Naive thymus-derived CD8-positive, alpha-beta T cell (primary cell): ENCODE results near the gene SNRPA1. TPM values are rescaled to one million over a fixed set of nuclear protein-coding genes. Genes with fewer than 3 reads are reported as not detected.
A peak's percentile ranks its signal among the peaks of the same experiment; 100 is the strongest.

Experiments used
- ATAC-seq, 2 donors: fragments of 150-1000 bp; cut with Tn5 transposase in 1 of 2; sonication (Bioruptor Pico), chemical (Tn5 transposase) in 1 of 2; 1 replicate in 1 of 2; 2 replicates in 1 of 2; pipeline ENCODE4 v1.10.0; 2021; ENCODE audit warnings: mild to moderate bottlenecking in 2 of 2, moderate library complexity in 2 of 2
- POLR2A ChIA-PET: fragments of 350-600 bp; sonication (Branson Sonifier 250); formaldehyde crosslinking; loops from one replicate; lab custom pipeline; 2021; ENCODE audit warnings: antibody characterized with exemption; lab: Charles Lee
- DNase-seq, 10 donors: peaks; one replicate each; pipeline versions ENCODE4 v3.0.0 to v3.0.0-alpha.2; 2020 to 2022
- H3K27ac Mint-ChIP-seq, 10 donors: one replicate each; pipeline ENCODE4 v1.8.0; 2020 to 2022; ENCODE audit warnings: mild to moderate bottlenecking in 10 of 10, mixed read lengths in 10 of 10, moderate library complexity in 4 of 10, inconsistent platforms in 1 of 10
- H3K27me3 Mint-ChIP-seq, 5 donors: one replicate each; pipeline ENCODE4 v1.8.0; 2021 to 2022; ENCODE audit warnings: mixed read lengths in 5 of 5
- H3K36me3 Mint-ChIP-seq, 3 donors: one replicate each; pipeline ENCODE4 v1.8.0; 2020 to 2022; ENCODE audit warnings: mixed read lengths in 3 of 3, mild to moderate bottlenecking in 2 of 3, inconsistent platforms in 1 of 3
- H3K4me1 Mint-ChIP-seq, 4 donors: one replicate each; pipeline ENCODE4 v1.8.0; 2021 to 2022; ENCODE audit warnings: mixed read lengths in 4 of 4
- H3K4me3 Mint-ChIP-seq, 10 donors: one replicate each; pipeline ENCODE4 v1.8.0; 2020 to 2022; ENCODE audit warnings: mild to moderate bottlenecking in 10 of 10, mixed read lengths in 10 of 10, moderate library complexity in 6 of 10, inconsistent platforms in 1 of 10
- H3K9me3 Mint-ChIP-seq, 9 donors: one replicate each; pipeline ENCODE4 v1.8.0; 2020 to 2022; ENCODE audit warnings: mixed read lengths in 9 of 9, mild to moderate bottlenecking in 3 of 9, inconsistent platforms in 1 of 9, moderate library complexity in 1 of 9
- polyA plus RNA-seq, 3 donors: library from polyadenylated mRNA; unstranded; fragments of 300-500 nt; fragmentation: Illumina TruSeq; gene quantifications; one replicate each; pipeline ENCODE4 v1.2.3, GENCODE V29; 2021
- total RNA-seq, 8 experiments: library from RNA in 2 of 8; stranded (reverse) in 2 of 8; gene quantifications; one replicate each; pipeline ENCODE4 v1.2.3 and lab custom pipeline; 2021 to 2026

SNRPA1 gene
- total and polyA plus RNA-seq, 5 experiments from 2014 or later = 52.5 to 136 (median 68.1) TPM

DNA sequence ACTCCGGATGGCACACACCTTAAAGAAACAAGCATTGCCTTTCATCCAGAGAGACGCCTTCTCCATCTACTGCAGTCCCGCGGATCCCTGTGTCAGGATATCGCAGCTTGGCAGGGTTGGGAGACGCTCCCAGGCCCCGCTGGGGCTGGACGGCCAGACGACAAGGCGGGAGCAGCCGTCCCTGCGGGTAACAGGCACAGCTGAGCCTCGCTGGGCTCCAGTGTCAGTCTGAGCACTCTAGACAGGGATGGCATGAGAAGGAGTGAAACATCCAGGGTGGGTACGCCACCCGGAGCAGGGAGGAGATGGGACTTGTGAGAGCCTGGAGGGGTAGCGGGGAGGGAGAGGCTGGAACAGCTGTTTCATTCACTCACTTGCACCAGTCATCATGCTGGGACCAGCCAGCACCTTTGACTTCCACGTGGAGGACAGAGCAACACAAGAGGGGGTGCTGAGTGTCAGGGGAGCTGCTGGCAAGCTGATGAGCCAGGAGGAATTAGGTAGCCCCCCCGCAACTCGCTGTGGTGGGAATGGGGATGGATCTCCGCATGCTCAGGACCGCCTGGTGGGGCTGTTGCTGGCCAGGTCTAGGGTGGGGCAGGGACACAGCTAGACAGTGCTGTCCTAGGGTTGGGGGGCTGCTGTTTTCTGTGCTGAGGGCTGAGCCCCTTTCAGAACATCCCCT lies 31.6 kb upstream of the SNRPA1 start:
- peaks cover 0 to 4% (median 0%) of the 10 kb centered on the region in 9 donors for H3K9me3 Mint-ChIP-seq
- DNase-seq = no peak
- H3K27me3 Mint-ChIP-seq = peaks cover 0 to 26% (median 14%) of the 10 kb centered on the region in 5 donors
- H3K4me3 Mint-ChIP-seq = no peak overlapping the region
- H3K27ac Mint-ChIP-seq = no peak overlapping the region
- H3K4me1 Mint-ChIP-seq = peaks cover 0 to 5% (median 2%) of the 10 kb centered on the region in 4 donors
- POLR2A ChIA-PET = no interaction called here
- ATAC-seq = no peak
- peaks cover 0 to 3% (median 0%) of the 10 kb centered on the region in 3 donors for H3K36me3 Mint-ChIP-seq

- POLR2A ChIA-PET = no interaction called here
- no peak for ATAC-seq
- Mint-ChIP-seq H3K4me3 (no peak overlapping the region), H3K27me3 (peaks cover 0 to 28% (median 14%) of the 10 kb centered on the region in 5 donors), H3K36me3 (peaks cover 0 to 3% (median 0%) of the 10 kb centered on the region in 3 donors), H3K27ac (no peak overlapping the region), H3K4me1 (peaks cover 4 to 6% (median 5%) of the 10 kb centered on the region in 4 donors), H3K9me3 (peaks cover 0 to 3% (median 0%) of the 10 kb centered on the region in 9 donors)
- DNase-seq = no peak
Measured at GRCh38 chr15:101326026-101326315, 30.9 kb upstream of the SNRPA1 start.

DNA sequence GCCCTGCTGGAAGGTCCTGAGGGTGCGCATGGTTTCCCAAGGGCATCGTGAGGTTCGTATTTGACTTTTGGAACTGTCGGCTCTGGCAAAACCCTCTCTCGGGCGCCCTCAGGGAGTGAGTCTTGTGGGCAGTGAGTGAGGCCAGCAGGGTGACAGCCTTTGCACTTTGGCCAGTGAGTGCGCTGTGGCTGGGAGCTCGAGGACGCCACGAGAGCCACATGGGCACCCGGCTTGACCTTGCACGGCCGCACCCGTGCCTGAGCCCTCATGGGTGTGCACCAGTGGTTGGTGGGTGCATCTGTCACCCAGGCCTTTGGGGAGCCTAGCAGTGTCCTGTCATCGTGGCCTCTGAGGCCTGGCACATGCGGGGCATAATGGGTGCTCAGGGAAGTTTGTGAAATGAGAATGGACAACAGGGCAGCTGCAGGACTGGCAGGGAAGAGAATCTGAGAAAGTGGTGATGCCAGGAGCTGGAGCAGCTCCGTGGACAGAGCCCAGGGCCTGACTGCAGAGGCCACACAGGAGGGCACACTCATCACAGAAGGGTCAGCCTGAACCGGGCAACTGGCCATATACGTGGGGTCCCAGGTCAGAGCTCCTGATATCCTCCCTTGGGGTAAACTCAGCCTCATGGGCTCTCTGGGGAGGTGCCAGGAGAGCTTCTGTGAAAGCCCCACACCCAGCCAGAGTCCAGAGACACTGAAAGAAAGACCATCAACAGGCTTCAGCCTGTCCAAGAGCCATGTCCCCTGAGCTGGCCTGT lies 30.4 kb upstream of the SNRPA1 start:
- no peak for ATAC-seq
- Mint-ChIP-seq H3K36me3 (peaks cover 0 to 3% (median 0%) of the 10 kb centered on the region in 3 donors), H3K27me3 (peaks cover 0 to 30% (median 14%) of the 10 kb centered on the region in 5 donors), H3K27ac (no peak overlapping the region), H3K4me3 (no peak overlapping the region), H3K9me3 (no peaks in the 10 kb centered on the region), H3K4me1 (peaks cover 8 to 10% (median 9%) of the 10 kb centered on the region in 4 donors)
- DNase-seq = no peak
- POLR2A ChIA-PET = no interaction called here

- Mint-ChIP-seq H3K9me3 (no peaks in the 10 kb centered on the region), H3K27me3 (peaks cover 0 to 26% (median 14%) of the 10 kb centered on the region in 5 donors), H3K27ac (peak overlapping the region in 1 of 10 donors; percentile 44), H3K4me1 (peaks cover 7 to 16% (median 14%) of the 10 kb centered on the region in 4 donors), H3K36me3 (peaks cover 0 to 3% (median 0%) of the 10 kb centered on the region in 3 donors), H3K4me3 (no peak overlapping the region)
- DNase-seq = no peak
- POLR2A ChIA-PET = no interaction called here
- no peak for ATAC-seq
Measured at GRCh38 chr15:101324524-101325177, 29.6 kb upstream of the SNRPA1 start.

DNA sequence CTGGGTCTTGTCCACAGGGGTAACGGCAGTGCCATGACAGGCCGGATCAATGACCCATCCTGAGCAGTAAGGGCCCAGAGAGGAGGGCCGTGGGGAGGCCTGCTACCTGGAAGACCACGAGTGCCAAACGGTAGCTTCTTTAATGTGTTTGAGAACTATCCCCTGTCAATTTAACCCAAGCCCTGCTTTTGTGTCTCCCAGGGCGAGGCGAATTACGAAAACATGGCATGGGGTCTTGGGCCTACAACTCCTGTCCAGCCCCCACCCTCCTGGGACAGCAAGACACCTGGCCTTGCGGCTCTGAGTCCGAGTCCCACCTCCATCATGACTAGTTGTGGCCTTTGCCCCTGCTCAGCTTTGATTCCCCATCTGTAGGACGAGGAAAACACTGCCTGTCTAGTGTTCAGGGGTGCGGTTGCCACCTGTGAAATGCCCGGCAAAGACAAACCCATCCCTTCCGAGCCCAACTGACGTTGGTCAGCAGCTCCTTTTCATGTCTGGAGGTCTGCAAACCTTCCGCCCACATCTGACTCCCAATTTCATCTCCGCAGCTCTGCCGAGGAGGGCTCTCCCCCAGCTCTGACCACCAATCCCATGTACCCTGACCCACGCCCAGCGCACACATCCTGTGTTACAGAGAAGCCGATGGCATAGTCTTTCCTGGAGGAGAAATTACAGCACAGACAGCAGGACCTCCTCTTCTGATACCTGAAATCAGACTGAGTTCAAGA lies 28.9 kb upstream of the SNRPA1 start:
- peaks cover 9 to 16% (median 14%) of the 10 kb centered on the region in 4 donors for H3K4me1 Mint-ChIP-seq
- peaks cover 0 to 29% (median 14%) of the 10 kb centered on the region in 5 donors for H3K27me3 Mint-ChIP-seq
- no peak for DNase-seq
- no peak for ATAC-seq
- no peaks in the 10 kb centered on the region for H3K9me3 Mint-ChIP-seq
- POLR2A ChIA-PET = no interaction called here
- no peak overlapping the region for H3K27ac Mint-ChIP-seq
- no peak overlapping the region for H3K4me3 Mint-ChIP-seq
- H3K36me3 Mint-ChIP-seq = peaks cover 0 to 3% (median 0%) of the 10 kb centered on the region in 3 donors

DNA sequence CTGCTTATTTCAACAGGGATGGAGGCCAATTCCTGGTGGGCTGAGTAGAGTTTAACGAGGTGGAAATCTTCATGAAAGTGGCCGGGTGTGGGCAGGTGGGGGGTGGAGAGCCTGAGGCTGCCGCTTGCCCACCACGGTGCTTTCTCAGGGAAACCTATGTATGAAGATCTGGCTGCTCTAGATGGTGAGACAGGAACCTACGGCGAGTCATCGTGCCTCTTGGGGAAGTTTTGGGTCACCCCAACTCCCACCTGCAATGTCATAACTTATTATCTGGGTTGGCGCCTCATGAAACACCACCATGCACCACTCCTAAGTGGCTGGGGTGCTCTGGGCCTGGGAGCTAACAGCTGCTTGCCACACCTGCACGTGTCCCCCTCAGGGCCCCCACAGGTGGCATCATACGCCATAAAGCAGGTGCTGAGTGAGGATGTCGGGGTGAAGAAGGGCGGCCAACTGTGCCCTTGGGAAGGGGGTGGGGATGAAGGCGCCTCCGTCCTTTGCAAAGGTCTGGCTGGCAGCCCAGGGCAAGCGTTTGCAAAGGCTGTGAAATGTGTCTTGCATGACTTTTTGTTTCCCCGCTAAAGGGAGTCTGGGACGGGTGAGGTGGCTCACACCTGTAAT lies 27.9 kb upstream of the SNRPA1 start:
- peaks cover 0 to 24% (median 13%) of the 10 kb centered on the region in 5 donors for H3K27me3 Mint-ChIP-seq
- H3K9me3 Mint-ChIP-seq = no peaks in the 10 kb centered on the region
- H3K4me1 Mint-ChIP-seq = peaks cover 9 to 16% (median 14%) of the 10 kb centered on the region in 4 donors
- no peak overlapping the region for H3K27ac Mint-ChIP-seq
- DNase-seq = no peak
- H3K4me3 Mint-ChIP-seq = no peak overlapping the region
- ATAC-seq = no peak
- peaks cover 0 to 3% (median 0%) of the 10 kb centered on the region in 3 donors for H3K36me3 Mint-ChIP-seq
- POLR2A ChIA-PET = no interaction called here

DNA sequence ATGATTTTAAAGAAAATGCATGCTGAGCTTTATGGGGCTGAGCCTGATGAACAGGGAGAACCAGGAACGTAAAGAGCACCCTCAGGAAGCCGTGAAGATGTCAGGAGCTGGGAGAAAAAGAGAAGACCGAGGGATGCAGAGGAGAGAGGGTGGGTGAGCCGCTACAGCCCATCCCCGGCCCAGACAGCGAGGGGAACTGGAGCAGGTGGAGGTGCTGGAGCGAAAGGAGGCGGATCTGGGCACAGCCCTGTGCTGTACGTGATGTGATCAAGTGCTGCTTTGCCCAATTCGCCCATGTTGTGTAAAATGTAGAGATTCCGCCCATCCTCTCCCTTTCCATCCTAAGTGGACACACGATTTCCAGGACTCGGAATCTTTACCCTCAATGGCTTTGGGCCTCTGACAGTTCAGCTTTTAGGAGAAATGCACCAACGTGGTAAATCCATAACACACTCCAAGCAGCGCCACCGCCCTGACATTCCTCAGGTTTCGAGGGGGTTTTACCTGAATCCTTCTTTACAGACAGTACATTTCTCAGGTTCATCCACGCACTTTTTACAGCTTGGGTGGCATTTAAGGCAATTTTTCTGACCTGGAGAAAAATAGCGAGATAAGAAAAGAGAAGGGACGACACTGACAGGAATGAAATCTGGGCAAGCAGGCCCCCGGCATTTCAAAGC lies 27.1 kb upstream of the SNRPA1 start:
- peaks cover 0 to 3% (median 0%) of the 10 kb centered on the region in 3 donors for H3K36me3 Mint-ChIP-seq
- peaks cover 0 to 24% (median 13%) of the 10 kb centered on the region in 5 donors for H3K27me3 Mint-ChIP-seq
- H3K4me3 Mint-ChIP-seq = no peak overlapping the region
- ATAC-seq (no peak), DNase-seq (no peak)
- peak overlapping the region in 3 of 10 donors; percentile 35 to 94 (median 43) for H3K27ac Mint-ChIP-seq
- POLR2A ChIA-PET = no interaction called here
- H3K4me1 Mint-ChIP-seq = peaks cover 9 to 16% (median 14%) of the 10 kb centered on the region in 4 donors
- H3K9me3 Mint-ChIP-seq = no peaks in the 10 kb centered on the region

- POLR2A ChIA-PET = interaction anchor here (0.9 to 2.4 kb wide), 6 partner anchors 11 to 56 kb away, joined by 3 to 26 read pairs (median 4); partner anchors contain the start of gene SNRPA1
- peak; percentile 32 to 81 (median 62) for DNase-seq
- Mint-ChIP-seq H3K4me1 (peaks cover 9 to 16% (median 14%) of the 10 kb centered on the region in 4 donors), H3K27me3 (peaks cover 0 to 12% (median 8%) of the 10 kb centered on the region in 5 donors), H3K9me3 (no peaks in the 10 kb centered on the region), H3K4me3 (peak overlapping the region; percentile 79 to 95 (median 86)), H3K36me3 (peaks cover 0 to 3% (median 0%) of the 10 kb centered on the region in 3 donors), H3K27ac (peak overlapping the region; percentile 87 to 98 (median 96))
- ATAC-seq = peak; percentile 99 to 100
Measured at GRCh38 chr15:101320501-101321052, 25.5 kb upstream of the SNRPA1 start.

- ATAC-seq (no peak), DNase-seq (no peak)
- Mint-ChIP-seq H3K27ac (peak overlapping the region in 1 of 10 donors; percentile 34), H3K4me1 (peaks cover 9 to 16% (median 14%) of the 10 kb centered on the region in 4 donors), H3K4me3 (peak overlapping the region in 1 of 10 donors; percentile 25), H3K27me3 (peaks cover 0 to 11% (median 3%) of the 10 kb centered on the region in 5 donors), H3K36me3 (peaks cover 0 to 3% (median 0%) of the 10 kb centered on the region in 3 donors), H3K9me3 (no peaks in the 10 kb centered on the region)
- POLR2A ChIA-PET = interaction anchor here (0.5 to 2.4 kb wide), 3 partner anchors 13 to 24 kb away, joined by 3 to 26 read pairs (median 6); partner anchors contain the start of gene SNRPA1
Measured at GRCh38 chr15:101318839-101319238, 23.8 kb upstream of the SNRPA1 start.

DNA sequence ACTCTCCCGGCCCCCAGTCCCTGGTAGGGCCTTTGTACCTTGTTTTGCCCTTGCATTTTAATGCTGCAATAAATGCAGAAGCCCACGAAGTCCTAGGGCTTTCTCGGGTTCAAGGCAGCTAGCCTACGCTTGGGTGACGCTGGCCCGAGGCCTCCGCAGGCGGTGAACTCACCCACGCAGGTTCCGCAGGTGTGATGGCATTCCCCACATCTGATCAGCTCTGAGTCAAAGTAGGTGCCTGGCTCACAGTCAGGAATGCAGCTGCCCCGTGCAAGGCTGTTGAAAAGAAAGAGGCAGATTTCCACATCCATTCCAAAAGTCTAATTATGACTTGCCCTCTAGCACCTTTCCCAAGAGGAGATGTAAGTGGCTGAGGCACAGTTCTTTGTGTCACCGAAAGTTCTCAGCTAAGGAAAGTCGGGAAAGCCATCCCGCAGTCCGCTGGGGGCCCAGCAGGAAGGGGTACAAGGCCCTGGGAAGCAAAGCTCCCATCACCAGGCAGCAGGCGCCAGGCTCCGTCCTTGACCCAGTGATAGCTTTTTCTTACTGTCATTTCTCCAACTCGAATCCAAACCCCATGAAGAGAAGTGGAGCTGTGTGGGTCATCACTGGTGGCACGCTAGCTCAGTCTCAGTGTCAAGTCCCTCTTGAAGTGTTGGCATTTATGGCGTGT lies 23.2 kb upstream of the SNRPA1 start:
- no peak for ATAC-seq
- DNase-seq = no peak
- Mint-ChIP-seq H3K4me1 (peaks cover 9 to 16% (median 14%) of the 10 kb centered on the region in 4 donors), H3K4me3 (no peak overlapping the region), H3K27me3 (peaks cover 0 to 11% (median 0%) of the 10 kb centered on the region in 5 donors), H3K27ac (no peak overlapping the region), H3K9me3 (no peaks in the 10 kb centered on the region), H3K36me3 (peaks cover 0 to 3% (median 0%) of the 10 kb centered on the region in 3 donors)
- POLR2A ChIA-PET = interaction anchor here (0.6 to 1.5 kb wide), 2 partner anchors 15 to 73 kb away, joined by 3 to 6 read pairs; no protein-coding TSS in a partner anchor
